Esophagus muscularis mucosa (tissue), 3 donors: ENCODE measurements around the gene PPARA.

Source experiments
- CTCF ChIP-seq, 3 experiments: fragments of 200-600 bp in 2 of 3; fragments of 450-650 bp in 1 of 3; sonication (generic) in 2 of 3; IDR thresholded peaks; one replicate each; pipeline ENCODE4 v1.5.1; 2017 to 2019; ENCODE audit warnings: antibody characterized with exemption in 3 of 3, mild to moderate bottlenecking in 2 of 3, moderate library complexity in 1 of 3
- POLR2AphosphoS5 ChIP-seq, 2 donors: sonication (generic); formaldehyde crosslinking; IDR thresholded peaks; one replicate each; pipeline ENCODE4 v1.6.1; 2017; ENCODE audit warnings: antibody characterized with exemption in 2 of 2

GRCh38 chr22:46124383-46125144, 25.8 kb upstream of the PPARA start:
- no peak for TF ChIP-seq POLR2AphosphoS5 (IDR thresholded peaks at IDR 0.05)
- TF ChIP-seq CTCF (IDR thresholded peaks at IDR 0.05) = no peak
